Measurements from ENCODE around the gene FRMD4A.

FRMD4A gene

DNA sequence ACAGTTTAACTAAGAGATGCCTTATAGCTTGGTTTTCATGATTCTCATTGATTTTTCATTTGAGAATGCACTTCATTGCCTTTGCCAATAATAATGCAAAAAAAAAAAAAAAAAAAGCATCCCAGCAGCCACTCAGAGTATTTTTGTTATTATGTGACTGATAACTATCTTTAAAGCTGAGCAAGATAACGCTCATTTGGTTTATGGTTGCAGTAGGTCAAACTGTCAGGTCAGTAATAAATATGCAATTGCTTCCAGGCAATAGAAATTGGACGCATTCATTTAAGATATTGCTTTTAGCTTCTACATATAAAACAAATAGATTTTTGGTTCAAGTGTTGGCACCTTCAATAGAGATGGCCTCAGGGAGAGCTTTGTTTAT, 528.8 kb downstream of the FRMD4A start:
- in situ Hi-C loops (cut with MboI; ENCODE audit: low sequenced_read_pairs): no loop called here

DNA sequence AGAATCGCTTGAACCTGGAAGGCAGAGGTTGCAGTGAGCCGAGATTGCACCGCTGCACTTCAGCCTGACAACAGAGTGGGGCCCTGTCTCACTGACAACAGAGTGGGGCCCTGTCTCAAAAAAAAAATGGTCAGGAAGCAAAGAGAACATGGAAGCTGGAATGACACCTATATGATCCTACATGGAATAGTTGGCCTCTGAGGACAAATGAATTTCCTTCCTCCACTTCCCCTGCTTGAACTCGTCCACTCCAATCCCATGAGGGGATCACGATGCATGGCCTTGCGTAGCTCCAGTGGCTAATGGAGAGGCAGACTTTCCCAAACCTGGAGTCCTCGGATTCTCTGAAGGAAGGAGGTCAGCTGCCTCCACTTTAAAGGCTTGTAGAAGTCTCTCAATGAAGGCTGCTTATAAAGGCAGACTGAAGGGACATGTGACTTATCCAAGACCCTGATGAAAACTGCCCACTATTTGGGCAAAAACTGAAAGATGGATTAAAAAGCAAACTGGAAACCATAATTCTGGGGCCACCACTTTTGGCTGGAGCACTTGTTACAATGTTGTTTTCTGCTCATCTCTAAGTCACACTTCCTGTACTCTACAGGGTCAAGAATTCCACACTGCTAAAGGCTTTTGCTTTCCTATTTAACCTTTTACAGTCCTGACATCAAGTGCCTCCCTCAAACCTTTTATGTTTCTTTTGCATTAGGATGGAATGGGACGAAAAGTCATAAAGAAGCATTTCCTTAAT, 529.4 kb downstream of the FRMD4A start:
- in situ Hi-C loops (cut with MboI; ENCODE audit: low sequenced_read_pairs): no loop called here

- in situ Hi-C loops (cut with MboI; ENCODE audit: low sequenced_read_pairs): no loop called here
These were observed 533.6 kb downstream of the FRMD4A start for GRCh38 chr10:13797164-13797563.

- in situ Hi-C loops (cut with MboI; ENCODE audit: low sequenced_read_pairs): no loop called here
These were observed 534.8 kb downstream of the FRMD4A start for GRCh38 chr10:13795653-13796555.

DNA sequence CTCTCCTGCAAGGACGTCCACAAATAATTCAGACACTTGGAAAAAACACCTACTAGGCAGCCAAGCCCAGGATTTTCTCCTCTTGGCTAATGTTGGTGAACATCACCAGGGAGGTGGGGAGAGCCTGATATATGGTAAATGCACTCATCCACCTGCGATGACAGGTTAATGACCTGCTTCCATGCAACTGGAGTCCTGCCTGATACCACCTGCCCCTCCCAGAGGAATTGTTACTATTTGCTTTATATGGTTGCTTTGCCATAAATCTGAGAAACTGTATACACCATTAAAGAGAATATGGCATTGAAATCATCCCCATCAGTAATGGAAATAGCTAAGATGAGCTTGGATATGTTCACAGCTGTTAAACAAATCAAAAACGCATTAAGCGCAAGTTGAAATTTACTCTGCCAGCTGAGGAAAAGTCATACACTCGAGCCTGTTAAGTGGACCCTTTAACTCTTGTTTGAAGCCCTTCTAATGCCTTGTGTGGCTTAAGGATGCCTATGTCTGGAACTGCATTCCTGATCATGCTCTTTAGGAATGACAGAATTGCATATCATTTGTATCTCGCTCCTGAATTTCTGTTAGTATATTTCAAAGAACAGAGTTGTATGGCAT, 535.6 kb downstream of the FRMD4A start:
- in situ Hi-C loops (cut with MboI; ENCODE audit: low sequenced_read_pairs): no loop called here

GRCh38 chr10:13792006-13792405, 538.7 kb downstream of the FRMD4A start:
- in situ Hi-C loops (cut with MboI; ENCODE audit: low sequenced_read_pairs): no loop called here

- in situ Hi-C loops (cut with MboI; ENCODE audit: low sequenced_read_pairs): no loop called here
These were observed 539.2 kb downstream of the FRMD4A start for GRCh38 chr10:13791483-13791882.

GRCh38 chr10:13790196-13790595, 540.5 kb downstream of the FRMD4A start:
- in situ Hi-C loops (cut with MboI; ENCODE audit: low sequenced_read_pairs): no loop called here

- in situ Hi-C loops (cut with MboI; ENCODE audit: low sequenced_read_pairs): no loop called here
These were observed 541.3 kb downstream of the FRMD4A start for GRCh38 chr10:13789448-13789829.

- in situ Hi-C loops (cut with MboI; ENCODE audit: low sequenced_read_pairs): no loop called here
These were observed 541.8 kb downstream of the FRMD4A start for GRCh38 chr10:13788711-13789447.

GRCh38 chr10:13788320-13788600, 542.5 kb downstream of the FRMD4A start:
- in situ Hi-C loops (cut with MboI; ENCODE audit: low sequenced_read_pairs): no loop called here

DNA sequence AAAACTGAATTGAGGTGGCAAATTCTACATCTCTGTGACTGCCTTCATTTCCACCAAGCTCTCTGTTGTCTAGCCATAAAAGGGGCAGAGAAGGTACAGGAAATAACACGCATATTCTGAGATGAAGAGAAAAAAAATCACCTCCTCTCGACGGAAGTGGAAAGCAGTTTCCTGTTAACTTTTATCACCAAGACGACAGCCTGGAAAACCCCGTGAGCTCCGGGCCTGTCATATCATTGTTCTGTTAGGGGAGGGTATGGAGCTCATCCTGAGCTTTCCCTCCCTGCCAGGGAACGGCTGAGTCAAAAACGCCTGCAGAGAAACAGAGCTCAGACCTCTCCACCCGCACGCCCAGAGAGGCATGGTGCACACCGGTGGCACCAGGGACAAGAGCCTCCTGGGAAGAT, 543.7 kb downstream of the FRMD4A start:
- in situ Hi-C loops (cut with MboI; ENCODE audit: low sequenced_read_pairs): no loop called here

- in situ Hi-C loops (cut with MboI; ENCODE audit: low sequenced_read_pairs): no loop called here
These were observed 546.7 kb downstream of the FRMD4A start for GRCh38 chr10:13784067-13784466.

GRCh38 chr10:13779748-13780147, 551.0 kb downstream of the FRMD4A start:
- in situ Hi-C loops (cut with MboI; ENCODE audit: low sequenced_read_pairs): loop anchor here (10.0 kb wide), 1 partner anchor 125 kb away; no protein-coding TSS in a partner anchor

DNA sequence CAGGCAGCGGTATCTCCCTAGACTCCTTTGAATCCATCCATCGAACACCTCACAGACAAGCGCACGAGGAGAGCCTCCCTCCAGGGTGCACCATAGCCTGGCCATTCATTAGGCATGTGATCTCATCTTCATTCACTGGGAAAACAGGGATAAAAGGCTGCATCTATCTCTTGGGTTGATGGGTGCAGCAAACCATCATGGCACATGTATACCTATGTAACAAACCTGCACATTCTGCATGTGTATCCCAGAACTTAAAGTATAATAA, 552.1 kb downstream of the FRMD4A start:
- in situ Hi-C loops (cut with MboI; ENCODE audit: low sequenced_read_pairs): loop anchor here (10.0 kb wide), 1 partner anchor 124 kb away; no protein-coding TSS in a partner anchor

DNA sequence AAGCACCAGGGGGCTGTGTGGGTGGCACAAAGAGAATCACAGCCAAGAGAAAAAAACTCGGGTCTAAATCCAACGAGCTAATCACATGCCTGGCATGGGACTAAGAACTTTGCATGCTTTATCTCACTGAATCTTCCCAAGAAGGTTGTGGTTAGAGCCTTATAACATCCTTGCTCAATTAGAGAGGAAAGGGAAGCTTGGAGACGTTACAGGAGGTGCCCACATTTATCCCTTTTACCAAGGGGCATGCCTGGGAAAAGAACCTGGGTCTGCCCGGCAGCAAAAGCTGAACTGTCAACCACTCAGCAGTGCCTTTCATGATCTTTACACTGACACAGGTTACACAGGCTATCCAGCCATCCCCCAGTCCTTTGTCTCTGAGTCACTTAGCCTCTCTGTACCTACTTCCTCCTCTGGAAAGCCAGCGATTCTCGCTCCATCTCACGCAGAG, 553.8 kb downstream of the FRMD4A start:
- in situ Hi-C loops (cut with MboI; ENCODE audit: low sequenced_read_pairs): loop anchor here (10.0 kb wide), 1 partner anchor 122 kb away; no protein-coding TSS in a partner anchor

DNA sequence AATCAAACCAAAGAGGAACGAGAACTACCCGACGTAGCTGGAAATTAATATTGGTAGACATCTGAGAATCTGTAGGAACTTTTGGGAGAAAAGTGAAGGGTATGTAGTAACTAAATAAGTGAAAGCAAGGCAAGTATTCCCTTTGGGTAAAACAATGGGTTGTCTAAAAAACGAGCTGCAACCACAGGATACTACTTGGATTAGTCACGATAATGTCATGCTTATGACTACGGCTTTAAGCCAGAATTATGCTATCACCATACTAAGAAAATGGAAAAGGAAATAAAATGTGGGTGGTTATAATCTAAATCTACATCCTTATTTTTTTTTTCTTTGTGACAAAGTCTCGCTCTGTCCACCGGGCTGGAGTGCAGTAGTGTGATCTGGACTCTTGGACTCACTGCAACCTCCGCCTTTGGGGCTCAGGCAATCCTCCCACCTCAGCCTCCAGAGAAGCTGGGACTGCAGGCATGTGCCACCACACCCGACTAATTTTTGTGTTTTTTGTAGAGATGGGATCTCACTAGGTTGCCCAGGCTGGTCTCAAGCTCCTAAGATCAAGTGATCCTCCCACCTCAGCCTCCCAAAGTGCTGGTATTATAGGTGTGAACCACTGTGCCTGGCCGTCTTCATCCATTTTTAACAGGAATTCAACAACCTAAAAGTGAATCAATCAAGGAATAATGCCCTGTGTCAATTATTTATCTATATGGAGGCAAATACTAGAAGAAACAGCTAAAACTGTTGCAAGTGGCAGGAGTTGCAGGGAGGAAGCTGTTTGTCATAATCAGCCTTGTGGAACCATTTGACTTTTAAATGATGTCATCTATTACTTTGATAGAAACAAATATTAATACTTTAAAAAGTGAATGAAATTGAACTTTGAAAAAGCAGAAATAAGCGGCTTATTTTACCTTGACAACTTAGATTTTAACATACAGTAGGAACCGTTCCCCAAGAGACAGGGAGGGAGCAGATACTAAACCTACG, 554.6 kb downstream of the FRMD4A start:
- in situ Hi-C loops (cut with MboI; ENCODE audit: low sequenced_read_pairs): loop anchor here (10.0 kb wide), 1 partner anchor 121 kb away; no protein-coding TSS in a partner anchor

- in situ Hi-C loops (cut with MboI; ENCODE audit: low sequenced_read_pairs): loop anchor here (10.0 kb wide), 1 partner anchor 120 kb away; no protein-coding TSS in a partner anchor
These were observed 556.3 kb downstream of the FRMD4A start for GRCh38 chr10:13774303-13774893.

DNA sequence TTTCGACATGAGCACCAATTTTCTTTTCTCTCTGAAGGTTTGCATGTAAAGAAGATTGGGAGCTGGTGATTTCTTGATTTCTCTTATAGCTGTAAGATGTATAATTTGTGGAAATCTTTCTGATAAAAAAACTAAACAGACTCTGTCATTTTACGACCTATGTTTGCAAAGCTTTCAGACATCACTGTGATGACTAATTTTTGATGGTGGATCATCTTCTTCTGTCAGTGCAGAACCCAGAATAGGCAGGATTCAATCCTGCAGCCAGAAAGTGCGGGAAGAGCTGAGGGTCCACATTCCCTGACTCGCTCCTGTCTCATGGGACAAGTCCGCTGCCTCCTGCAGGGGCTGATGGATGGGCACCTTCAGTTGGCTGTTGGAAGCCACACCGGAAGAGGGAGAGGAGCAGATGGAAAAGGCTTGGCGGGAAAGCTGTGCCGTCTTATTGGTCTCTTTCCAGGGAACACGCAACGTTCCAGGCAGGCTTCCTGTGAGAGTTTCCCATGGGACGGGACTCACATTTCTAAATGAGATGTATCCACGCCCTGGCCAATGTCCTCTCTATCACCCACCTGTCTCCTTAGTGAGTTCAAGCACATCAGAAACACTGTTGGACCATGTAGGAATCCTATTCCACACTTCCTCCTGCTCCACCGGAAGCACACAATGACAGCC, 557.1 kb downstream of the FRMD4A start:
- in situ Hi-C loops (cut with MboI; ENCODE audit: low sequenced_read_pairs): loop anchor here (10.0 kb wide), 1 partner anchor 119 kb away; no protein-coding TSS in a partner anchor

Measured in HL-60/S4 treated with retinoic acid at 250 ng/mL for 4 days and 3 days (cell line).